Neural cell (in vitro differentiated cells): ENCODE data around the gene FOXI1. TPM values are rescaled to one million over a fixed set of nuclear protein-coding genes. Genes with fewer than 3 reads are reported as not detected.

Source experiments
- H2AFZ ChIP-seq: fragments of 200-600, 300-800 bp; sonication (generic), shearing (Covaris generic); 2 replicates; pipeline ENCODE4 v1.6.0; 2014; ENCODE audit warnings: low read depth, mild to moderate bottlenecking, antibody characterized with exemption, low read length, moderate library complexity
- H3F3A ChIP-seq: fragments of 200-600 bp; shearing (Covaris generic); 2 replicates; pipeline ENCODE4 v1.6.1; 2016; ENCODE audit warnings: mild to moderate bottlenecking, moderate library complexity, mixed read lengths, antibody characterized with exemption, low read length; ENCODE audit not compliant: insufficient read depth, poor library complexity, severe bottlenecking
- H3K27ac ChIP-seq: fragments of 200-600, 300-800 bp; sonication (generic), shearing (Covaris generic); 2 replicates; pipeline ENCODE4 v1.5.1; 2014; ENCODE audit warnings: mild to moderate bottlenecking, low read length, moderate library complexity
- H3K27me3 ChIP-seq: fragments of 300-800, 200-600 bp; sonication (generic), shearing (Covaris generic); 2 replicates; pipeline ENCODE4 v1.6.0; 2014; ENCODE audit warnings: mild to moderate bottlenecking, low read depth, low read length, moderate library complexity; ENCODE audit not compliant: insufficient read depth
- H3K36me3 ChIP-seq: fragments of 300-800, 200-600 bp; sonication (generic), shearing (Covaris generic); 2 replicates; pipeline ENCODE4 v1.5.1; 2014; ENCODE audit warnings: mild to moderate bottlenecking, antibody characterized with exemption, low read length, moderate library complexity; ENCODE audit not compliant: insufficient read depth
- H3K4me2 ChIP-seq: fragments of 300-800, 200-600 bp; sonication (generic), shearing (Covaris generic); 2 replicates; pipeline ENCODE4 v1.6.0; 2014; ENCODE audit warnings: mild to moderate bottlenecking, low read length
- H3K4me3 ChIP-seq: fragments of 300-800, 200-600 bp; sonication (generic), shearing (Covaris generic); 2 replicates; pipeline ENCODE4 v1.5.1; 2014; ENCODE audit warnings: mild to moderate bottlenecking, low read length, moderate library complexity
- H3K79me2 ChIP-seq: fragments of 200-600 bp; shearing (Covaris generic); replicated peaks from 2 replicates; pipeline ENCODE4 v1.6.0; 2014; ENCODE audit warnings: mild to moderate bottlenecking, low read length, moderate library complexity; ENCODE audit not compliant: insufficient read depth
- H3K9ac ChIP-seq: fragments of 300-800, 200-600 bp; sonication (generic), shearing (Covaris generic); 2 replicates; pipeline ENCODE4 v1.6.1; 2016; ENCODE audit warnings: mild to moderate bottlenecking, low read length, mixed read lengths
- H3K9me2 ChIP-seq: fragments of 200-600 bp; shearing (Covaris generic); 2 replicates; pipeline ENCODE4 v1.6.1; 2016; ENCODE audit warnings: mild to moderate bottlenecking, low read length, mixed read lengths; ENCODE audit not compliant: insufficient read depth
- H3K9me3 ChIP-seq: fragments of 200-600, 300-800 bp; sonication (generic), shearing (Covaris generic); 2 replicates; pipeline ENCODE4 v1.6.1; 2016; ENCODE audit warnings: mild to moderate bottlenecking, mixed run types, low read length, moderate library complexity, mixed read lengths
- H4K20me1 ChIP-seq: fragments of 200-600 bp; shearing (Covaris generic); 2 replicates; pipeline ENCODE4 v1.6.1; 2016; ENCODE audit warnings: mild to moderate bottlenecking, mixed run types; ENCODE audit not compliant: insufficient read depth
- EP300 ChIP-seq: fragments of 450-650 bp; conservative IDR thresholded peaks from 2 replicates; pipeline ENCODE4 v1.6.1; 2014; ENCODE audit warnings: antibody characterized with exemption, mild to moderate bottlenecking, moderate library complexity; ENCODE audit not compliant: poor library complexity, severe bottlenecking
- EZH2 ChIP-seq: fragments of 200-600, 300-800 bp; shearing (Covaris generic), sonication (generic); IDR thresholded peaks from 2 replicates; pipeline ENCODE4 v1.6.1; 2014; ENCODE audit warnings: antibody characterized with exemption, low read length, borderline replicate concordance, mild to moderate bottlenecking; ENCODE audit not compliant: insufficient read depth, poor library complexity, severe bottlenecking
- MXI1 ChIP-seq: fragments of 450-650 bp; conservative IDR thresholded peaks from 2 replicates; pipeline ENCODE4 v1.6.1; 2014; ENCODE audit warnings: antibody characterized with exemption, mild to moderate bottlenecking; ENCODE audit not compliant: poor library complexity, severe bottlenecking
- POLR2AphosphoS5 ChIP-seq: IDR thresholded peaks from 2 replicates; pipeline ENCODE4 v1.6.1; 2012
- RAD21 ChIP-seq: fragments of 450-650 bp; conservative IDR thresholded peaks from 2 replicates; pipeline ENCODE4 v1.6.1; 2014; ENCODE audit warnings: antibody characterized with exemption, mild to moderate bottlenecking, moderate library complexity
- REST ChIP-seq: IDR thresholded peaks from 2 replicates; pipeline ENCODE4 v1.6.1; 2012; ENCODE audit warnings: borderline replicate concordance
- SMC3 ChIP-seq: fragments of 450-650 bp; conservative IDR thresholded peaks from 2 replicates; pipeline ENCODE4 v1.6.1; 2014; ENCODE audit warnings: antibody characterized with exemption, mild to moderate bottlenecking, moderate library complexity; ENCODE audit not compliant: poor library complexity
- TAF1 ChIP-seq: IDR thresholded peaks from 2 replicates; pipeline ENCODE4 v1.6.1; 2012; ENCODE audit warnings: low read depth
- polyA plus RNA-seq: library from polyadenylated mRNA; depleted of rRNA; stranded (reverse); fragments of >200 nt; gene quantifications from 2 replicates; pipeline ENCODE4 v1.2.3, GENCODE V29; 2014
- TF ChIP-seq, protein P1 (sequence below): fragments of 450-650 bp; IDR thresholded peaks from 2 replicates; pipeline ENCODE4 v1.5.1; 2014; ENCODE audit warnings: antibody characterized with exemption, mild to moderate bottlenecking, moderate library complexity; ENCODE audit not compliant: poor library complexity, severe bottlenecking

Gene FOXI1
- polyA plus RNA-seq, 1 donor from 2014 or later, result not detected

DNA sequence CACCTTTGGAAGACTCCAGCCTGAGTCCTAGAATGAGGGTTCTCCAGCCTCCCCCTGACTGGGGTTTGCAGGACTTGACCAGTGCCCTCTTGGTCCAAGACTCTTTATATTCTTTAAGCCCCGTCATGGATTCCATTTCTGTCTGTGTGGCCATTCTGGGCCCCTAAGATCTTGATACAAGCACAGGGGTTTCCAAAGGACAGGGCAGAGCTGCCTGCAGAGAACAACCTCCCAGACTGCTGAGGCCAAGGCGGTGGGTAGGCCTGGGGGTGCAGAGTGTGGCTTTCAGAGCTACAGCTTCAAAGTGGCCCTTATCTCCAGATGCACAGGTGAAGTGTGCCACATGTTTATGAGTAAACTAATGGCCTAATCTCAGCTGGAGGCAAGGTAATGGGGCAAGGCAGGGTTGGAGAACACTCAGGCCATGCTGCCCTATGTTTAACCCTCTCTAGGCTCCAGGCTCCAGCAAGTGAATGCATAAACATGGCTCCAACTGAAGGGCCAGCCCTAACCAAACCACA lies 32.1 kb downstream of the FOXI1 start:
- H3K9me3 ChIP-seq, result no peaks in the 10 kb centered on the region

GRCh38 chr5:170138273-170138672 lies 32.6 kb downstream of the FOXI1 start:
- H3K27me3 ChIP-seq, result no peaks in the 10 kb centered on the region
- no peak overlapping the region for H3K9ac ChIP-seq
- no peaks in the 10 kb centered on the region for H3K79me2 ChIP-seq
- H2AFZ ChIP-seq, result no peak overlapping the region
- no peaks in the 10 kb centered on the region for H3K36me3 ChIP-seq
- no peaks in the 10 kb centered on the region for H3F3A ChIP-seq
- no peak overlapping the region for H3K4me2 ChIP-seq
- no peaks in the 10 kb centered on the region for H3K9me3 ChIP-seq
- no peaks in the 10 kb centered on the region for H4K20me1 ChIP-seq
- no peak overlapping the region for H3K4me3 ChIP-seq
- no peaks in the 10 kb centered on the region for H3K9me2 ChIP-seq
- no peak overlapping the region for H3K27ac ChIP-seq
- TF ChIP-seq EP300 (no peak), RAD21 (no peak), EZH2 (no peak), SMC3 (no peak), MXI1 (no peak), TAF1 (no peak)
- TF ChIP-seq, protein P1, sequence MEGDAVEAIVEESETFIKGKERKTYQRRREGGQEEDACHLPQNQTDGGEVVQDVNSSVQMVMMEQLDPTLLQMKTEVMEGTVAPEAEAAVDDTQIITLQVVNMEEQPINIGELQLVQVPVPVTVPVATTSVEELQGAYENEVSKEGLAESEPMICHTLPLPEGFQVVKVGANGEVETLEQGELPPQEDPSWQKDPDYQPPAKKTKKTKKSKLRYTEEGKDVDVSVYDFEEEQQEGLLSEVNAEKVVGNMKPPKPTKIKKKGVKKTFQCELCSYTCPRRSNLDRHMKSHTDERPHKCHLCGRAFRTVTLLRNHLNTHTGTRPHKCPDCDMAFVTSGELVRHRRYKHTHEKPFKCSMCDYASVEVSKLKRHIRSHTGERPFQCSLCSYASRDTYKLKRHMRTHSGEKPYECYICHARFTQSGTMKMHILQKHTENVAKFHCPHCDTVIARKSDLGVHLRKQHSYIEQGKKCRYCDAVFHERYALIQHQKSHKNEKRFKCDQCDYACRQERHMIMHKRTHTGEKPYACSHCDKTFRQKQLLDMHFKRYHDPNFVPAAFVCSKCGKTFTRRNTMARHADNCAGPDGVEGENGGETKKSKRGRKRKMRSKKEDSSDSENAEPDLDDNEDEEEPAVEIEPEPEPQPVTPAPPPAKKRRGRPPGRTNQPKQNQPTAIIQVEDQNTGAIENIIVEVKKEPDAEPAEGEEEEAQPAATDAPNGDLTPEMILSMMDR, result no peak

More for the DNA sequence above, 32.1 kb downstream of the FOXI1 start:
- no peak overlapping the region for H3K9ac ChIP-seq
- no peaks in the 10 kb centered on the region for H3K79me2 ChIP-seq
- H3K27me3 ChIP-seq, result no peaks in the 10 kb centered on the region
- no peak for TF ChIP-seq SMC3
- no peak for TF ChIP-seq REST
- TF ChIP-seq POLR2AphosphoS5, result no peak
- TF ChIP-seq, protein P1, result no peak
- TF ChIP-seq MXI1, result no peak
- no peak for TF ChIP-seq EP300
- TF ChIP-seq EZH2, result no peak
- TF ChIP-seq RAD21, result no peak
- no peak for TF ChIP-seq TAF1
- H3K4me3 ChIP-seq, result no peak overlapping the region
- no peak overlapping the region for H3K4me2 ChIP-seq
- H2AFZ ChIP-seq, result no peak overlapping the region
- no peaks in the 10 kb centered on the region for H3K9me2 ChIP-seq
- no peaks in the 10 kb centered on the region for H3K36me3 ChIP-seq
- no peaks in the 10 kb centered on the region for H4K20me1 ChIP-seq
- H3F3A ChIP-seq, result no peaks in the 10 kb centered on the region
- H3K27ac ChIP-seq, result no peak overlapping the region
